ENCODE data around the gene TSPO2. TPM values are rescaled to one million over a fixed set of nuclear protein-coding genes. Genes with fewer than 3 reads are reported as not detected.

Gene TSPO2
- total RNA-seq, 4 donors from 2014 or later: not detected

DNA sequence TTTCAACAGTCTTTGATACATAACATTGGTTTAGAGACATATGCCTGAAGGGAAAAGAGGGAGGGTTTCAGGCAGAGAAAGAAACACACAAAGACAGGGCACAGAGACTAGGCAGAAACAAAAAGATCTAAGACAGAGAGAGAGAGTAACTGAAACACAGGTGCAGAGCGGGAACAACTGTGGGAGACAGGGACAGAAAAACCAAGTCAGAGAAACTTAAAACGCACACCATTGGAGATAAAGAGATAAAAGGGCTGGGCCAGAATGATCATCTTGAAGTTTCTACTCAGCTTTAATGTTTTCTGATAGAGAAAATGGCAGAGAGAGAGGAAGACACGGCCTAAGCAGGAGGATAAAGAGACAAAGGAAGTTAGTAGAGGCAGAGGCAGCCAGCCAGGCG is 15.0 kb upstream of the TSPO2 start:
- Histone ChIP-seq H3K36me3 (no peaks in the 10 kb centered on the region), H3K9me3 (no peaks in the 10 kb centered on the region), H3K27ac (peak overlapping the region in 3 of 4 donors; percentile 45 to 85 (median 57)), H3K4me3 (peak overlapping the region in 3 of 4 donors; percentile 15 to 62 (median 51)), H3K4me1 (peaks cover 0 to 21% (median 14%) of the 10 kb centered on the region in 4 donors), H3K27me3 (no peaks in the 10 kb centered on the region)
- 35 to 47% methylated on average over 4 of the region's 4 CpGs for WGBS, 2 donors
- DNase-seq (ENCODE audit: low spot score in 2 of 2): no peak
- TF ChIP-seq, protein P1, sequence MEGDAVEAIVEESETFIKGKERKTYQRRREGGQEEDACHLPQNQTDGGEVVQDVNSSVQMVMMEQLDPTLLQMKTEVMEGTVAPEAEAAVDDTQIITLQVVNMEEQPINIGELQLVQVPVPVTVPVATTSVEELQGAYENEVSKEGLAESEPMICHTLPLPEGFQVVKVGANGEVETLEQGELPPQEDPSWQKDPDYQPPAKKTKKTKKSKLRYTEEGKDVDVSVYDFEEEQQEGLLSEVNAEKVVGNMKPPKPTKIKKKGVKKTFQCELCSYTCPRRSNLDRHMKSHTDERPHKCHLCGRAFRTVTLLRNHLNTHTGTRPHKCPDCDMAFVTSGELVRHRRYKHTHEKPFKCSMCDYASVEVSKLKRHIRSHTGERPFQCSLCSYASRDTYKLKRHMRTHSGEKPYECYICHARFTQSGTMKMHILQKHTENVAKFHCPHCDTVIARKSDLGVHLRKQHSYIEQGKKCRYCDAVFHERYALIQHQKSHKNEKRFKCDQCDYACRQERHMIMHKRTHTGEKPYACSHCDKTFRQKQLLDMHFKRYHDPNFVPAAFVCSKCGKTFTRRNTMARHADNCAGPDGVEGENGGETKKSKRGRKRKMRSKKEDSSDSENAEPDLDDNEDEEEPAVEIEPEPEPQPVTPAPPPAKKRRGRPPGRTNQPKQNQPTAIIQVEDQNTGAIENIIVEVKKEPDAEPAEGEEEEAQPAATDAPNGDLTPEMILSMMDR (IDR thresholded peaks at IDR 0.05): no peak
- TF ChIP-seq EP300 (IDR thresholded peaks at IDR 0.05): no peak
- TF ChIP-seq POLR2A (IDR thresholded peaks at IDR 0.05): no peak

DNA sequence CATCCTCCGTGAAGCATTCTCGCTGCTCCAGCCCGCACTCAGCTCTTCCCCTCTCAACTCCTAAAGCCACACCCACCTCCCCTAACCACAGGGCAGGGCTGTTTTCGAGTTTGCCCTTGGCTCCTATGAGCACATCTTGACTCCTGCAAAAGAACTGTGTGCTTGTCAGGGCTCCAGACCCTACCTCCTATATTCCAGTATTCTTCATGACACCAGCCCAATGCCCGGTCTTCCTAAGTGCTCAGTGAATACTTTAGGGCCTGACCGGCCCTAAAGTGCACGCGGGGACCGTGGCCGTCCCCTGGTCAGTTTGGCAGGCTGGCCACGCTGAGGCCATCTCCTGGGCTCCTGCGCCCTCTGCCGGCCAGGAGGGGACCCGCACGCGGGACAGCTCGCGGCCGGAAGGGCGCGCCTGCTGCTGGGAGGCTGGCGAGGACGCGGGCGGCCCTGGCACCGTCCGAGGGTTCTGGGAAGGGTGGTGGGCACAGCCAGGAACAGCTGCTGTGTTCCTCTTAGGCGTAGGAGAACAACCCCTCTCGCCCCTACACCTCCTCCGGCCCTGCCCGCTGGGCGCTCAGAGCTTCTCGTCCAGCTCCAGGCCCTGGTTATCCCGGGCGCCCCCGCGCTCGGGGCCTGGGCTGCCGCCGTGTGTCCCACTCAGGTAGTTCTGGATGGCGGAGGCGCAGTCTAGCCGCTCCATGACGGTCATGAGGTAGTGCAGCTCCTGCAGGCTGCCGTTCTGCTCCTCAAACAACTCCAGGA is 14.3 kb upstream of the TSPO2 start:
- H3K36me3 ChIP-seq: peaks cover 0 to 4% (median 0%) of the 10 kb centered on the region in 3 donors
- H3K4me3 ChIP-seq: peak overlapping the region; percentile 15 to 62 (median 40)
- peak; percentile 82 to 86 for DNase-seq (ENCODE audit: low spot score in 2 of 2)
- WGBS, 2 donors: 0 to 3% methylated on average over 25 to 28 of the region's 45 CpGs
- TF ChIP-seq EP300 (IDR thresholded peaks at IDR 0.05): peak in 1 of 2 donors; percentile 33
- TF ChIP-seq, protein P1 (IDR thresholded peaks at IDR 0.05): peak; percentile 96 to 99 (median 97)
- TF ChIP-seq POLR2A (IDR thresholded peaks at IDR 0.05): no peak
- no peaks in the 10 kb centered on the region for H3K9me3 ChIP-seq
- peak overlapping the region in 3 of 4 donors; percentile 45 to 85 (median 57) for H3K27ac ChIP-seq
- no peaks in the 10 kb centered on the region for H3K27me3 ChIP-seq
- H3K4me1 ChIP-seq: peaks cover 0 to 21% (median 14%) of the 10 kb centered on the region in 4 donors

DNA sequence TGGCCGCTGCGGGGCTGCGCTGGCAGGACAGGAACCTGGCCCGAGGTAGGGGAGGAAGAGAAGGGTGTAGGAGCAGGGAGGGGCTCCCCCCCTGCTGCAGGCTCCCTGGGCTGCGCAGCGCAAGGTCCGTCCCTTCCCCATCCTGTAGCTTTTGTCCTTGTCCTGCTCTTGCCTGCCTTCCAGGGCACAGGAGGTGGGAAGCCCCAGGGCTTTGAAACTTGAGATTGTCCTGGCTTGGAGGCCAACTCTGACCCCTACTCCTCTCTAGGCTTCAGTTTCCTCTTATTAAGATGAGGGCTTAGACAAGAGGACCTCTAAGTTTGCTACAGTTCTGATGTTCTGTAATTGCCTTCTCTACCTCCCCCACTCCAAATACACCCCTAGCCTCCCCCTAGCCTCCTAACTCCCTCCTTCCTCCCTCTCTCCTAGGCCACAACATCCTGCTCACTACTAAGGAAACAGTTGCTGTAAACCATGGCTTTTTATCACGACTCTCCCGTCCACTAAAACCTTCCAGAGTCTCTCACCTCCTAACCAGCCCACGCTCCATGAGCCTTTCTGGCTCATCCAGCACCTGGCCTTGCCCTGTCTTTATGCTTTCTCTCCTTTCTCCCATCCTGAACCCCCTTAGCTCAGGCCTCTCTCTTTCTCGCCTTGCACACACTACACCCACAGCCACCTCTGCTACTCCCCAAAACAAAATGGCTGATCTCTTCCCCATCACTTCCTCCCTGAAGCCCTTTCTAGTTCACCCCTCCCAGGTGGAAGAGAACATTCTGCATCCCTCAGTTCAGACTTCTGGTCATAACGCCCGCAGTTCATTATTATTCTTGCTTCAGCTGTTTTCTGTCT is 13.5 kb upstream of the TSPO2 start:
- WGBS, 2 donors: 53 to 59% methylated on average over 9 to 13 of the region's 13 CpGs
- Histone ChIP-seq H3K27ac (peak overlapping the region in 2 of 4 donors; percentile 57 to 85), H3K27me3 (no peaks in the 10 kb centered on the region), H3K4me1 (peaks cover 0 to 21% (median 14%) of the 10 kb centered on the region in 4 donors), H3K36me3 (peaks cover 0 to 6% (median 0%) of the 10 kb centered on the region in 3 donors), H3K4me3 (peak overlapping the region; percentile 15 to 62 (median 40)), H3K9me3 (no peaks in the 10 kb centered on the region)
- DNase-seq (ENCODE audit: low spot score in 2 of 2): no peak
- TF ChIP-seq, protein P1 (IDR thresholded peaks at IDR 0.05): no peak
- TF ChIP-seq EP300 (IDR thresholded peaks at IDR 0.05) (no peak), POLR2A (IDR thresholded peaks at IDR 0.05) (no peak)

DNA sequence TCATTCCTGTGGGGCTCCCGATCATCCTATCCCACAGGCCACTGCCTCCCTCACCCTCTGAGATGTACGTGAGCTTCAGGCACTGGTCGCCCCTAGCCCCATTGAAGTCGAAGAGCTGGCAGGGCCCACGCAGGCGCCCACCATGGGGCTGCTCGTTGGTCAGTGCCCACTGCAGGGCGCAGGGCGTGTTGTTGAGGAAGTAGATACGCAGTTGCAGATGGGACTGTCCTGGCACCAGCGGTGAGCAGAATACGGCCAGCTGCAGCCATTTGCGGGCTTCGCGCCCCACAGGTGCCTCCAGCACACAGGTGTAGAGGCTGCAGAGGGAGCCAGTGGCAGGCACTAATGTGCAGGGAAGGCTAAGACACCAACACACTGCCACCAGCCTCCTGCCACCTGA is 9.4 kb upstream of the TSPO2 start:
- H3K36me3 ChIP-seq: peaks cover 0 to 6% (median 0%) of the 10 kb centered on the region in 3 donors
- no peaks in the 10 kb centered on the region for H3K27me3 ChIP-seq
- TF ChIP-seq POLR2A (IDR thresholded peaks at IDR 0.05): no peak
- TF ChIP-seq, protein P1 (IDR thresholded peaks at IDR 0.05): no peak
- no peak for TF ChIP-seq EP300 (IDR thresholded peaks at IDR 0.05)
- no peak overlapping the region for H3K27ac ChIP-seq
- no peak for DNase-seq (ENCODE audit: low spot score in 2 of 2)
- H3K4me1 ChIP-seq: peaks cover 0 to 11% (median 8%) of the 10 kb centered on the region in 4 donors
- H3K4me3 ChIP-seq: no peak overlapping the region
- 95 to 97% methylated on average over 15 of the region's 15 CpGs for WGBS, 2 donors
- H3K9me3 ChIP-seq: no peaks in the 10 kb centered on the region

Measured in tibial nerve (tissue), 4 donors.